ENCODE results near the gene SLC39A11. TPM values are rescaled to one million over a fixed set of nuclear protein-coding genes. Genes with fewer than 3 reads are reported as not detected.

Gene SLC39A11
- total RNA-seq, 1 experiment from 2014 or later: 46.4 TPM

- Histone ChIP-seq H3K9me2 (ENCODE audit: insufficient read depth) (no peaks in the 10 kb centered on the region), H3K4me2 (ENCODE audit: low read length) (peak overlapping the region; percentile 32), H3K27me3 (ENCODE audit: insufficient read depth, low read length) (no peaks in the 10 kb centered on the region), H3K9me3 (ENCODE audit: control insufficient read depth in 1 of 2, insufficient read depth in 1 of 2, low read depth in 1 of 2, low read length in 2 of 2) (no peaks in the 10 kb centered on the region), H3K79me2 (ENCODE audit: insufficient read depth, low read length) (no peaks in the 10 kb centered on the region), H3K9ac (ENCODE audit: low read length) (no peak overlapping the region), H3K4me3 (replicated peaks in 1 of 2; ENCODE audit: low read depth in 1 of 2, low read length in 2 of 2) (no peak overlapping the region), H3K36me3 (ENCODE audit: control insufficient read depth in 1 of 2, insufficient read depth in 2 of 2, low read length in 2 of 2) (no peaks in the 10 kb centered on the region), H3K4me1 (ENCODE audit: control insufficient read depth in 1 of 2, insufficient read depth in 2 of 2, low read length in 2 of 2) (peaks cover 52 to 62% of the 10 kb centered on the region in 2 experiments), H4K20me1 (ENCODE audit: insufficient read depth) (no peaks in the 10 kb centered on the region), H3K27ac (ENCODE audit: low read depth, low read length) (no peak overlapping the region), H2AFZ (ENCODE audit: low read depth, low read length, poor library complexity, severe bottlenecking) (no peak overlapping the region)
- no TSS peak for BruUV-seq (replicated peaks)
- ChIA-PET POLR2A (no interaction called here), CTCF (interaction anchor here (1.5 kb wide), 1 partner anchor 298 kb away, joined by 3 read pairs; no protein-coding TSS in a partner anchor), RAD21 (ENCODE audit: low non-redundant PET in 1 of 2, low total read pairs in 2 of 2, uncharacterized antibody in 2 of 2, unreplicated experiment in 2 of 2) (no interaction called here)
- DNase-seq (ENCODE audit: low read depth, low spot score) (no peak), ATAC-seq (no peak)
- intact Hi-C loops (cut with micrococcal nuclease): loop anchor here (5.0 kb wide), 1 partner anchor 86 kb away; no protein-coding TSS in a partner anchor
- TF ChIP-seq, protein P1, sequence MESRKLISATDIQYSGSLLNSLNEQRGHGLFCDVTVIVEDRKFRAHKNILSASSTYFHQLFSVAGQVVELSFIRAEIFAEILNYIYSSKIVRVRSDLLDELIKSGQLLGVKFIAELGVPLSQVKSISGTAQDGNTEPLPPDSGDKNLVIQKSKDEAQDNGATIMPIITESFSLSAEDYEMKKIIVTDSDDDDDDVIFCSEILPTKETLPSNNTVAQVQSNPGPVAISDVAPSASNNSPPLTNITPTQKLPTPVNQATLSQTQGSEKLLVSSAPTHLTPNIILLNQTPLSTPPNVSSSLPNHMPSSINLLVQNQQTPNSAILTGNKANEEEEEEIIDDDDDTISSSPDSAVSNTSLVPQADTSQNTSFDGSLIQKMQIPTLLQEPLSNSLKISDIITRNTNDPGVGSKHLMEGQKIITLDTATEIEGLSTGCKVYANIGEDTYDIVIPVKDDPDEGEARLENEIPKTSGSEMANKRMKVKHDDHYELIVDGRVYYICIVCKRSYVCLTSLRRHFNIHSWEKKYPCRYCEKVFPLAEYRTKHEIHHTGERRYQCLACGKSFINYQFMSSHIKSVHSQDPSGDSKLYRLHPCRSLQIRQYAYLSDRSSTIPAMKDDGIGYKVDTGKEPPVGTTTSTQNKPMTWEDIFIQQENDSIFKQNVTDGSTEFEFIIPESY (IDR thresholded peaks at IDR 0.05; ENCODE audit: extremely low read depth, insufficient replicate concordance, low read length): no peak
- TF ChIP-seq POLR2A (IDR thresholded peaks at IDR 0.05; ENCODE audit: borderline replicate concordance, extremely low read depth, insufficient read depth, insufficient read length) (no peak), CEBPB (IDR thresholded peaks at IDR 0.05; ENCODE audit: low read depth) (no peak), JUND (IDR thresholded peaks at IDR 0.05) (no peak), REST (IDR thresholded peaks at IDR 0.05; ENCODE audit: low read depth) (no peak), CBX3 (IDR thresholded peaks at IDR 0.05; ENCODE audit: low read depth) (no peak), EGR1 (IDR thresholded peaks at IDR 0.05; ENCODE audit: low read depth) (no peak), FOSL1 (IDR thresholded peaks at IDR 0.05; ENCODE audit: low read depth) (no peak), EZH2 (IDR thresholded peaks at IDR 0.05) (no peak), YY1 (IDR thresholded peaks at IDR 0.05; ENCODE audit: extremely low read depth, insufficient replicate concordance, low read depth, low read length) (no peak), POLR2AphosphoS5 (IDR thresholded peaks at IDR 0.05; ENCODE audit: low read depth, low read length) (no peak)
Measured at GRCh38 chr17:72891627-72892026, 200.9 kb downstream of the SLC39A11 start.
